Measurements from ENCODE around the gene PLAA. TPM values are rescaled to one million over a fixed set of nuclear protein-coding genes. Genes with fewer than 3 reads are reported as not detected.

The PLAA gene
- 33.0 to 36.8 TPM (median 34.7 TPM) in 3 replicates for total RNA-seq
- long read RNA-seq, full-length matches to known transcripts = 97 of 107 reads
- long read RNA-seq, partial matches to known transcripts = 3 of 107 reads
- long read RNA-seq, other reads (novel, unspliced or antisense) = 7 of 107 reads

DNA sequence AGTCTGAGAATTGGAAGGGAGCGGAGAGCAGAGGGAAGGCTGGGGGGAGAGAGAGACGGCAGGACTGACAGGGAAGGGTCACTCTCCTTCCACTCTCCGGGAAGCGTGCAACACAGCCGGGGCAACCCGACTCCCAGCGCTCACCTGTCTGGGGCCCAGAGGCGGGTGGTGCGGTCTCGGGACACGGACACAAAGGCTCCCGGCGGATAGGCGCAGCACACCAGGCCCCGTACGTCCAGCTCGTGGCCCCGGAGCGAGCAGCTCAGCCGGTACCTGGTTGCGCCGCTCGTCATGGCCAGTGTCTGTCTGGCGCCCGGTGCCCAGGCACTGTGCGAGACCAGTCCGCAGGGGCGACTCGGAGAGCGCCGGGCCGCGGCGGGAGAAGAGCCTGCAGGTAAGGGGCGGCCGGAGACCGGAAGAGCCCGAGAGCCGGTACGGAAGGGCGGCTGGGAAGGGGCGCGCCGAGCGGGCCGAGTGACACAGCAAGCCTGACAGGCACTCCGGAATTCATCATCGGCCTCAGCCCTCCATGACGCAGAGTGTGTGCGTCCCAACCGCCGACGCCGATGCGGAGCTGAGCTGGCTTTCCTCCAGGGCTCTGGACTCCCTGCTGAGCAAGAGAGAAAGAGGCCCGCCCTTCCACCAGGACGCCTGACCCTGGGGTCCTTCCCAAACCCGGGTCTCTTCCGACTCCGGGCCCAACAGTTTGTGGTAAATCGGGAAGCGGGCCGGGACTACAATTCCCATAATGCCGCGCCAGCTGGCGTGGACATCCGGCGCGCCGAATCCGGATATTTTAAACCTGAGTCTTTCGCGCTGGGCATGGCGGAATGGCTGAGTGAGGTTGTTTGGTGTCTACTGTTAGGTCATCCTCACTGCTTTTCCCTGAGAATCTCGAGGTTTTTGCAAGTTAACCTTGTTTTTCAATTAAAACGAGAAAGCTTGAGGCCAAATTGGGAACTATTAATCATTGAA, at the start of gene PLAA:
Gene PLAA, minus strand, starts transcription at position 490 of the 975 bp plus-strand sequence. Its CDS starts 197 bp downstream, at position 293.
- DNase-seq (ENCODE audit: low spot score) = peak; percentile 97
- TF ChIP-seq, protein P1, sequence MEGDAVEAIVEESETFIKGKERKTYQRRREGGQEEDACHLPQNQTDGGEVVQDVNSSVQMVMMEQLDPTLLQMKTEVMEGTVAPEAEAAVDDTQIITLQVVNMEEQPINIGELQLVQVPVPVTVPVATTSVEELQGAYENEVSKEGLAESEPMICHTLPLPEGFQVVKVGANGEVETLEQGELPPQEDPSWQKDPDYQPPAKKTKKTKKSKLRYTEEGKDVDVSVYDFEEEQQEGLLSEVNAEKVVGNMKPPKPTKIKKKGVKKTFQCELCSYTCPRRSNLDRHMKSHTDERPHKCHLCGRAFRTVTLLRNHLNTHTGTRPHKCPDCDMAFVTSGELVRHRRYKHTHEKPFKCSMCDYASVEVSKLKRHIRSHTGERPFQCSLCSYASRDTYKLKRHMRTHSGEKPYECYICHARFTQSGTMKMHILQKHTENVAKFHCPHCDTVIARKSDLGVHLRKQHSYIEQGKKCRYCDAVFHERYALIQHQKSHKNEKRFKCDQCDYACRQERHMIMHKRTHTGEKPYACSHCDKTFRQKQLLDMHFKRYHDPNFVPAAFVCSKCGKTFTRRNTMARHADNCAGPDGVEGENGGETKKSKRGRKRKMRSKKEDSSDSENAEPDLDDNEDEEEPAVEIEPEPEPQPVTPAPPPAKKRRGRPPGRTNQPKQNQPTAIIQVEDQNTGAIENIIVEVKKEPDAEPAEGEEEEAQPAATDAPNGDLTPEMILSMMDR (IDR thresholded peaks at IDR 0.05) = no peak
- Mint-ChIP-seq H3K4me3 (ENCODE audit: unreplicated experiment) (peak within 1 kb of the TSS; percentile 97), H3K27ac (ENCODE audit: unreplicated experiment) (peak within 1 kb of the TSS; percentile 100), H3K4me1 (ENCODE audit: low read depth) (peaks cover 40% of the 10 kb centered on the region), H3K9me3 (ENCODE audit: low read depth) (no peaks in the 10 kb centered on the region), H3K27me3 (ENCODE audit: low read depth) (no peaks in the 10 kb centered on the region), H3K36me3 (ENCODE audit: low read depth) (no peaks in the 10 kb centered on the region)

DNA sequence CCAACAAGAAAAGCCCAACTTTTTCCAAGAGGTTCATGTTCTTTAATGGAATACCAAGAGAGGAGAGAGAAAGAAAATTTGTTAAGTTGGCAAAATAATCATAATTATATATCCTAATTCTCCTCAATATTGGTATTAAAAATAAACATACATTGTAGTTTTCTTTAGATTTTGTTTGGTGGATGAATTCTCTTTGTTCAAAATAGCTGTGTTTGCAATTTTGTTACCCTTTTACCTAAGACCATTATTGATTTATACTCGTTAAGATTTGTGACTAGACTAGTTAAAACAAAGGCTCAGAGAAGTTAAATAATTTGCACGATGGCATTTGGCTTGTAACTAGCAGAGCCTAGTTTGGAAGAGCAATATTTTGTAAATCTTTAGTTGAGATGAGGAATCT, 48.8 kb upstream of the PLAA start:
- Mint-ChIP-seq H3K4me3 (ENCODE audit: unreplicated experiment) (no peak overlapping the region), H3K4me1 (ENCODE audit: low read depth) (no peaks in the 10 kb centered on the region), H3K27me3 (ENCODE audit: low read depth) (no peaks in the 10 kb centered on the region), H3K27ac (ENCODE audit: unreplicated experiment) (no peak overlapping the region), H3K36me3 (ENCODE audit: low read depth) (peaks cover 1% of the 10 kb centered on the region), H3K9me3 (ENCODE audit: low read depth) (no peaks in the 10 kb centered on the region)
- DNase-seq (ENCODE audit: low spot score) = no peak
- TF ChIP-seq, protein P1 (IDR thresholded peaks at IDR 0.05) = no peak

DNA sequence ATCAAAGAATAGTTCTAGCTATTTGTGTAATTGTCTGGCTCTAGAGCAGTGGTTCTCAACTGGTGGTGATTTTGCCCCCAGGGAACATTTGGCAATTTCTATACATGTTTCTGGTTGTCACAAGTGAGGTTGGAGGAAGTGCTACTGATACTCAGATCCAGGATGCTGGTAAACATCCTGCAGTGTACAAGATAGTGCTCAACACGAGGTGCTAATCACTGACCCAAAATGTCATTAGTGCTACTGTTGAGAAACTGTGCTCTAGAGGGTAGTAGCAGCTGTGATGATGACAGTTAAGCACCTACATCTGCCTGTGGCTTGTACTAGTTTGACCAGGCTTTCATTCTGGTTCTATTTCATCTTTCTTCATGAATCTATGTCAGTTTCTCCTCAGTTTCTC, 36.3 kb upstream of the PLAA start:
- Mint-ChIP-seq H3K9me3 (ENCODE audit: low read depth) (peaks cover 2% of the 10 kb centered on the region), H3K27ac (ENCODE audit: unreplicated experiment) (no peak overlapping the region)

DNA sequence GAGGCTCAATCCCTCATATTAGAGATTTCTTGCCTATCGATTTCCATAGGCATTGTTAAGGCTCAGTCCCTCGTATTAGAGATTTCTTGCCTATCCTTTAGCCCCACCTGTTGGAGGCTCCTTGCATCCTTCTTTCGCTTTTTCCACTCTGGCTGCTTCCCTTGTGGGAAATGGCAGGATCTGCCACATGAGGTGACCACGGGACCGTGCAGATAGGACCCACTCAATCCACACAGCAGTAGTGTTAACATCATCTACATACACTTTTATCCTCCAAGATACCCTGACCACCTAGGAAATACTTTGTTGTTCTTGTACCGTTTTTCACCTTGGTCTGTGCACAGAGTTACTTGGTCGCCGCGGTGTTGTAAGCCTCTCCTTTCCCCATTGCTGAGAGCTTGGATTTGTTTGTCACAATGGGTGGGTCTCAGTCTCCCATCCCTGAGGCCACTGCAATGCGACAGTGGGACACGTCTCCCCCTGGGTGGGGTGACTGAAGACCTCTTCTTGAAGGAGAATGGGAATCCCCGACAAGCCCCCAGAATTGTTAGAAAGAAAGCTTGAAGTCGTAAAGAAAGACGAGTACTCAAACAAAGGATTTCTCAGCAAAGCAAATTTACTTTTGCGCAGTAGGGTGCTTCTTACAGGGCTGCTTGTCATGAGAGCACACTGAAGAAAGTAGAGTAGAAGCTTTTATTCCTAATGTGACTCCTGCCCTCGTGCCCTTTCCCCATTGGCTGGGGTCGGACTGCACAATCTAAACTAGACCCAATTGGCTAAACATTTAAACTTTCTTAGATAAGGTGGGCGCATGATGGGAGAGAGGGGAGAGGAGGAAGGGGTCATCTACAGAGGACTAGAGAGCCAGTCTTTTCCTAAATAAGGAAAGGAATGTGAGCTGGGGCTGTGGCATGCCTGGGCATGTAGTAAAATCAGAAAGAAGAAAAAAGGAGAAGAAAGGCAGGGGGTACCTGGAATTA, 29.0 kb upstream of the PLAA start:
- TF ChIP-seq, protein P1 (IDR thresholded peaks at IDR 0.05) = peak; percentile 81
- Mint-ChIP-seq H3K4me1 (ENCODE audit: low read depth) (peaks cover 16% of the 10 kb centered on the region), H3K36me3 (ENCODE audit: low read depth) (peaks cover 10% of the 10 kb centered on the region), H3K9me3 (ENCODE audit: low read depth) (no peaks in the 10 kb centered on the region), H3K27ac (ENCODE audit: unreplicated experiment) (peak overlapping the region; percentile 75), H3K27me3 (ENCODE audit: low read depth) (no peaks in the 10 kb centered on the region), H3K4me3 (ENCODE audit: unreplicated experiment) (peak overlapping the region; percentile 61)
- DNase-seq (ENCODE audit: low spot score) = no peak

More for the DNA sequence above, 36.3 kb upstream of the PLAA start:
- TF ChIP-seq, protein P1 (IDR thresholded peaks at IDR 0.05) = no peak
- H3K27me3 Mint-ChIP-seq (ENCODE audit: low read depth) = no peaks in the 10 kb centered on the region
- no peak overlapping the region for H3K4me3 Mint-ChIP-seq (ENCODE audit: unreplicated experiment)
- H3K4me1 Mint-ChIP-seq (ENCODE audit: low read depth) = no peaks in the 10 kb centered on the region
- no peak for DNase-seq (ENCODE audit: low spot score)
- peaks cover 11% of the 10 kb centered on the region for H3K36me3 Mint-ChIP-seq (ENCODE audit: low read depth)
